ENCODE results near the gene SLC22A12.

DNA sequence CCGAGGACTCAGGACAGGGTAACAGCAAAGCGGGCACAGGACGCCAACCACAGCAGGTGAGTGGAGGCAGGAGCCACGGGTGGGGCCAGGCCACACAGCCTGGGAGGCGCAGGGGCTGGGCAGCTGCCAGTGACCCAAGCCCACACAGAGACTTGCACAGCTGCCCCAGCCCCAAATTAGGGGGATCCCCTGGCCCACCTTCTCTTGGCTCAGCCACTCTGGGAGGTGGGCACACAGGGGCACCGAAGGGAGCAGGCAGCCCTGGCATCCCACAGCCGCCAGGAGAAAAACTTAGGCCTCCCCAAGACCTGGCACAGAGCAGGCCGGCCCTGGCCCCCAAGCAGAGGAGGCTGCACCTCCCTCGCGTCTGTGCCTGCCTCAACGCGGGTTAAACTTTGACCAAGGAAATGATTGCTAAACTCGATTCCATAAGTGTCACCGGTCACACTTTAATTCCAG, at the start of gene SLC22A12:
- TF ChIP-seq CTCF (IDR thresholded peaks at IDR 0.05) (no peak), POLR2A (IDR thresholded peaks at IDR 0.05) (no peak)
